ENCODE results near the gene FAM174B. TPM values are rescaled to one million over a fixed set of nuclear protein-coding genes. Genes with fewer than 3 reads are reported as not detected.

FAM174B gene
- total RNA-seq, 1 experiment from 2014 or later = 0.30 TPM

DNA sequence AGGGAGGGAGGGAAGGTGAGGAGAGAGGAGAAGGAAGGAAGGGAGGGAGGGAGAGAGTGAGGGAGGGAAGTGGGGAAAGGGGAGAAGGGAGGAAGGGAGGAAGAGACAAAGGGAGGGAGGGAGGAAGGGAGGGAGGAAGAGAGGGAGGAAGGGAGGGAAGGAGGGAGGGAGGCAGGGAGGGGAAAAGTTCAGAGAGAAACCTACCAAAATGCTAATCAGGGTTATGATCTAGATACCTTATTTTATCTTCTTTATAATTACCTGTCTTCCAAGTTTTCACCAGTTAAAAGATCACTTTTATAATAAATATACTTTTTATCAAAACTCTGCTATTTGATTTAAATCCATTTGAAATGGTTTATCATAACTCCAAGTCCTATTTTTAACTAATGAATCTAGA, 44.4 kb downstream of the FAM174B start:
- no peaks in the 10 kb centered on the region for H3K4me1 ChIP-seq (ENCODE audit: control insufficient read depth in 1 of 2, insufficient read depth in 2 of 2, low read length in 2 of 2)
- ChIA-PET RAD21 (ENCODE audit: low non-redundant PET in 1 of 2, low total read pairs in 2 of 2, uncharacterized antibody in 2 of 2, unreplicated experiment in 2 of 2) (no interaction called here), POLR2A (no interaction called here), CTCF (no interaction called here)
- H3K36me3 ChIP-seq (ENCODE audit: control insufficient read depth in 1 of 2, insufficient read depth in 2 of 2, low read length in 2 of 2) = no peaks in the 10 kb centered on the region
- H3K27ac ChIP-seq (ENCODE audit: low read depth, low read length) = no peak overlapping the region
- BruUV-seq (replicated peaks) = no TSS peak
- H3K9me3 ChIP-seq (ENCODE audit: control insufficient read depth in 1 of 2, insufficient read depth in 1 of 2, low read depth in 1 of 2, low read length in 2 of 2) = no peaks in the 10 kb centered on the region
- intact Hi-C loops (cut with micrococcal nuclease) = no loop called here
- H3K27me3 ChIP-seq (ENCODE audit: insufficient read depth, low read length) = peaks cover 2% of the 10 kb centered on the region; the same call in 1 of the 2 replicates
- TF ChIP-seq, protein P1, sequence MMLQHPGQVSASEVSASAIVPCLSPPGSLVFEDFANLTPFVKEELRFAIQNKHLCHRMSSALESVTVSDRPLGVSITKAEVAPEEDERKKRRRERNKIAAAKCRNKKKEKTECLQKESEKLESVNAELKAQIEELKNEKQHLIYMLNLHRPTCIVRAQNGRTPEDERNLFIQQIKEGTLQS (IDR thresholded peaks at IDR 0.05) = no peak
- DNase-seq (ENCODE audit: low read depth, low spot score) (no peak), ATAC-seq (no peak)
- H3K4me3 ChIP-seq (replicated peaks in 1 of 2; ENCODE audit: low read depth in 1 of 2, low read length in 2 of 2) = no peak overlapping the region
- no peak overlapping the region for H2AFZ ChIP-seq (ENCODE audit: low read depth, low read length, poor library complexity, severe bottlenecking)
- no peaks in the 10 kb centered on the region for H3K9me2 ChIP-seq (ENCODE audit: insufficient read depth)
- H3K4me2 ChIP-seq (ENCODE audit: low read length) = no peak overlapping the region
- no peaks in the 10 kb centered on the region for H4K20me1 ChIP-seq (ENCODE audit: insufficient read depth)
- H3K79me2 ChIP-seq (ENCODE audit: insufficient read depth, low read length) = no peaks in the 10 kb centered on the region
- no peak overlapping the region for H3K9ac ChIP-seq (ENCODE audit: low read length)

DNA sequence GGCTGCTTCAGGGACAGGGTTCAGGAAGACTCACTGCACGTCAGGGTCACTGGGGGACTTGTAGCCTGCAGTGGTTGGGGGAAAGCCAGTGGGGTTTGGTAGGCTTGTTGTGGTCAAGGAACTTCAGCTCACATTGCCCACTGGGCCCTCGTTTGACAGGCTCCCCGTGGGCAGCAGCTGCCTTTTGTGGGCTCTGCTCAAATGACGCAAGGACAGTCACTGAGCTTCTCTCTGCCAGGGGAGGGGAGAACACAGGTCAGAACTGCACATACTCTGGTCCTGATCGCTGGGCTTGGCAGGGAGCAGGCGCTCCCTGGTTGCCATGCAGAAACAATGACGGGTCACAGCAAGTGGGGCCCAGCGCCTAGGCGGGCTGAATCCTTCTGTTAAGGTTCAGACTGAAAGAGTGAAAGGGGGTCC, 45.5 kb downstream of the FAM174B start:
- H3K4me1 ChIP-seq (ENCODE audit: control insufficient read depth in 1 of 2, insufficient read depth in 2 of 2, low read length in 2 of 2) = no peaks in the 10 kb centered on the region
- H3K4me2 ChIP-seq (ENCODE audit: low read length) = no peak overlapping the region
- ATAC-seq (no peak), DNase-seq (ENCODE audit: low read depth, low spot score) (no peak)
- no peak overlapping the region for H3K27ac ChIP-seq (ENCODE audit: low read depth, low read length)
- TF ChIP-seq SRF (IDR thresholded peaks at IDR 0.05; ENCODE audit: low read depth) (no peak), SP1 (IDR thresholded peaks at IDR 0.05; ENCODE audit: low read depth) (no peak), ZNF274 (IDR thresholded peaks at IDR 0.05; ENCODE audit: low read depth, low read length) (no peak), TCF7L2 (IDR thresholded peaks at IDR 0.05; ENCODE audit: borderline replicate concordance, extremely low read depth, insufficient read depth, insufficient read length) (no peak), CBX3 (IDR thresholded peaks at IDR 0.05; ENCODE audit: low read depth) (no peak), YY1 (IDR thresholded peaks at IDR 0.05; ENCODE audit: extremely low read depth, insufficient replicate concordance, low read depth, low read length) (no peak)
- H3K27me3 ChIP-seq (ENCODE audit: insufficient read depth, low read length) = peaks cover 11% of the 10 kb centered on the region; the same call in 1 of the 2 replicates
- H3K9ac ChIP-seq (ENCODE audit: low read length) = no peak overlapping the region
- RAD21 ChIA-PET (ENCODE audit: low non-redundant PET in 1 of 2, low total read pairs in 2 of 2, uncharacterized antibody in 2 of 2, unreplicated experiment in 2 of 2) = no interaction called here
- no peaks in the 10 kb centered on the region for H3K9me2 ChIP-seq (ENCODE audit: insufficient read depth)
- no peak overlapping the region for H2AFZ ChIP-seq (ENCODE audit: low read depth, low read length, poor library complexity, severe bottlenecking)
- H3K36me3 ChIP-seq (ENCODE audit: control insufficient read depth in 1 of 2, insufficient read depth in 2 of 2, low read length in 2 of 2) = no peaks in the 10 kb centered on the region
- POLR2A ChIA-PET = no interaction called here
- CTCF ChIA-PET = no interaction called here
- H4K20me1 ChIP-seq (ENCODE audit: insufficient read depth) = no peaks in the 10 kb centered on the region
- H3K9me3 ChIP-seq (ENCODE audit: control insufficient read depth in 1 of 2, insufficient read depth in 1 of 2, low read depth in 1 of 2, low read length in 2 of 2) = no peaks in the 10 kb centered on the region
- no peaks in the 10 kb centered on the region for H3K79me2 ChIP-seq (ENCODE audit: insufficient read depth, low read length)
- BruUV-seq (replicated peaks) = no TSS peak
- H3K4me3 ChIP-seq (replicated peaks in 1 of 2; ENCODE audit: low read depth in 1 of 2, low read length in 2 of 2) = no peak overlapping the region
- intact Hi-C loops (cut with micrococcal nuclease) = no loop called here

Measured in HCT116 (cell line).